GM19099 (cell line): ENCODE data around the gene YIPF3.
A peak's percentile ranks its signal among the peaks of the same experiment; 100 is the strongest.

Source experiments
- POLR2A ChIP-seq: IDR thresholded peaks from 3 replicates; pipeline ENCODE4 v1.6.1; 2011; ENCODE audit warnings: low read depth; ENCODE audit not compliant: insufficient read length; ENCODE audit errors: extremely low read depth

YIPF3 gene

DNA sequence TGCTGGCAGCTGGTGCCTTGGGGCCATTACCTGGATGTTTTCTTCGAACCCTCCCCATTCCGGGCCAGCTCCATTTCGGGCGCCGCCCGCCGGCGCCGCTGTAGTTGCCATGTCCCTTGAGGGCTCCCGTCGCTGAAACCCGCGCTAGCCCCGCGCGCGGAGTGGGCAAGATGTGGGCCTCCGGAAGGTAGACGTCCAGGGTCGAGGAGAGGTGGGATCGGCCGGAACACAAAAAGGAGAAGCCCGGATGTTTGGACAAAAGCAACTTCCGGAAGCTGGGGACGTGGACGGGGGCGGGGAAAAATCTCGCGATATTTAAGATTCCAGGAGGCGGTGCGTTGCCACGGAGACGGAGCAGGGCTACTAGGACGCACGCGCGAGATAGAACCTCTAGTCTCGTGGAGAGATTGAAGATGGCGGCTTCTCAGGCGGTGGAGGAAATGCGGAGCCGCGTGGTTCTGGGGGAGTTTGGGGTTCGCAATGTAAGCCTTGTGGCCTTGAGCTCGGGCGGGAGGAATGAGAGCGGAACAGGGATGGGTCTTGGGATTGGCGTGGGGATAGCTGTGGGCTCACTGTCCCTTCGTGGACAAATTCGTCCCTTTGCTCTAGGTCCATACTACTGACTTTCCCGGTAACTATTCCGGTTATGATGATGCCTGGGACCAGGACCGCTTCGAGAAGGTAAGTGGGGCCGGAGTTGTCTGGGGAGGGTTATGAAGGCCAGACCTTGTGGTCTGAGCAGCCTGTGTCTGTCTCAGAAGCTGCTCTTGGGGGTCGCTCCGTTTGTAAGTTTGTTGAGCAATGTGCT, at the start of gene YIPF3, which contains the start of gene POLR1C:
Gene YIPF3 (minus strand): TSS at position 230 of the 808 bp plus-strand sequence. CDS start 119 bp downstream, at position 111.
Gene POLR1C (plus strand): TSS at position 393 of the 808 bp plus-strand sequence. CDS start 21 bp downstream, at position 414.
- TF ChIP-seq POLR2A, result peak; percentile 91

DNA sequence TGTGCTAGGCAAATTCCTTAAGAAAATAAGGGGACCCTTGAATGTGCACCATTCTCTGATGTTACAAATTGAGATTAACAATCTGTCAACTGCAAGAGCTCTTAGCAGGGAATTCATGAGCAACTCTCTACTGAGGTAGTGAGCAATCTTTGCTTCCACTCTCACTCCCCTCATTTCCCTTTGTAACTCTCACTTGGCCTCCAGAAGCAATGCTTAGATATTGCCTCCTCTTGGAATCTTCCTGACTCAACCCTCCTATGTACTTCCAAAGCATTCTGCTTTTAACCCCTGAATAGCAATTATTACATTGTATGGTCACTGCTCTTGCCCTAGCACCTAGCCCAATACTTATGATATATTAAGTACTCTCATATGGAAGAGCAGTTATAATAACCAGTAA, 42.6 kb upstream of the YIPF3 start:
- TF ChIP-seq POLR2A, result no peak

DNA sequence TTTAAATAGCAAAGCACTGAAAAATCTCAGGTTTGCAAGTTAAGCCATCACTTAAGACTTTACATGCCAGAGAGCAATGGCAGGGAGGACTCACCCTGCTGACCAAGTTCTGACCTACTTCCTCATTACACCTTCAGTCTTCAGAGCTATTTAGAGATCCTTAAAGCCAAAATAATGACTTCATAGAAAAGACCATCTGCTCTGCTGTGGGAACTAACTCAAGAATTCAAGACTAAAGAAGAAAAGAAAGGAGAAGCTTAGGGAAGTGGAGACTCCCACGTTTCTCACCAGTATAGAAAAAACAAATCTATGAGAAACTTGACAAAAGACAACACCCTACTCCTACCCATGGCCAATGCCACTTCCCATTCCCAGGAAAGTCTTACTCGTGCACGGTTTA, 30.5 kb upstream of the YIPF3 start:
- no peak for TF ChIP-seq POLR2A

- TF ChIP-seq POLR2A, result no peak
Measured at GRCh38 chr6:43544461-43544860, 27.7 kb upstream of the YIPF3 start.

DNA sequence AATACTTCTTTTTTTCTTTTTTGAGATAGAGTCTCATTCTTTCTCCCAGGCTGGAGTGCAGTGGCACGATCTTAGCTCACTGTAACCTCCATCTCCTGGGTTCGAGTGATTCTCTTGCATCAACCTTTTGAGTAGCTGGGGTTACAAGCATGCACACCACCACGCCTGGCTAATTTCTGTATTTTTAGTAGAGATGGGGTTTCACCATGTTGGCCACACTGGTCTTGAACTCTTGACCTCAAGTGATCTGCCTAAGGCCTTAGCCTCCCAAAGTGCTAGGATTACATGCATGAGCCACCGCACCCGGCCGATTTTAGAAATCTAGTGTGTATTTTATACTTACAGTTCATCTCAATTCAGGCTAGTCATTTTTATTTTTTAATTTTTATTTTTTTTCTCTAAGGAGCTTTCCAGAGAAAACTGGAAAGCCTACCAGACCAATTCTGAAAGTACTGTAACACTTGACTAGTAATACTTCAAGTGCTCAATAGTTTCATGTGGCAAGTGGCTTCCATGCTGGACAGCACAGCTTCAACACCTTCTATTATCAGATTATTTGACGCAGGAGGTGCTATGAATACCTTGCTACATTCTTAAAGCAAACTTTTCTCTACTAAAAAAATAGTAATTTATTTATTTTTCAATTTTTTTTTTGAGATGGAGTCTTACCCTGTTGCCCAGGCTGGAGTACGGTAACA, 25.2 kb upstream of the YIPF3 start:
- TF ChIP-seq POLR2A, result no peak

GRCh38 chr6:43540507-43540906, 23.8 kb upstream of the YIPF3 start:
- TF ChIP-seq POLR2A, result no peak

- no peak for TF ChIP-seq POLR2A
Measured at GRCh38 chr6:43532201-43532600, 15.5 kb upstream of the YIPF3 start.

DNA sequence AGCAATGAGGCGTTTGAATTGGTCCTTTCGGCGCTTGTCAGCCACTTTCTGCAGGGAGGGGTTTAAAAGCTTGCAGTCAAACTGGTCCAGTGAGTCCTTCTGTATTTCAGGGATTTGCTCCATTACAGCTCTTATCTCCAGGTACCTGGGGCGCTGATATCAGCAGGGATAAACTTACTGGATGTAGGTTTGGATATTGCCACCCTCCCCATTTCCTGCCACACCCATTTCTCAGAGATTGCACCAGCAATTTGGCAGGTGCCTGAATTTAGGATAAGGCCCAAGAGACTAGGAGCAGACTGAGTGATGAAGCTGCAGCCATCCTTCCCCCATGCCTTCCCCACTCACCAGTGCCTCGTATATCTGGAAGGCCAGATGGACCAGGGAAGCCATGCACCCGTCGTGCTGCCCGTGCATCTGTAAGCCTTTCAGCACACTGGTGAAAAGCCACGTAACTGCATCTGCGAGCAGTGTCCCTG, 7.8 kb upstream of the YIPF3 start:
- TF ChIP-seq POLR2A, result peak; percentile 20

GRCh38 chr6:43523284-43523683, 6.6 kb upstream of the YIPF3 start:
- no peak for TF ChIP-seq POLR2A

DNA sequence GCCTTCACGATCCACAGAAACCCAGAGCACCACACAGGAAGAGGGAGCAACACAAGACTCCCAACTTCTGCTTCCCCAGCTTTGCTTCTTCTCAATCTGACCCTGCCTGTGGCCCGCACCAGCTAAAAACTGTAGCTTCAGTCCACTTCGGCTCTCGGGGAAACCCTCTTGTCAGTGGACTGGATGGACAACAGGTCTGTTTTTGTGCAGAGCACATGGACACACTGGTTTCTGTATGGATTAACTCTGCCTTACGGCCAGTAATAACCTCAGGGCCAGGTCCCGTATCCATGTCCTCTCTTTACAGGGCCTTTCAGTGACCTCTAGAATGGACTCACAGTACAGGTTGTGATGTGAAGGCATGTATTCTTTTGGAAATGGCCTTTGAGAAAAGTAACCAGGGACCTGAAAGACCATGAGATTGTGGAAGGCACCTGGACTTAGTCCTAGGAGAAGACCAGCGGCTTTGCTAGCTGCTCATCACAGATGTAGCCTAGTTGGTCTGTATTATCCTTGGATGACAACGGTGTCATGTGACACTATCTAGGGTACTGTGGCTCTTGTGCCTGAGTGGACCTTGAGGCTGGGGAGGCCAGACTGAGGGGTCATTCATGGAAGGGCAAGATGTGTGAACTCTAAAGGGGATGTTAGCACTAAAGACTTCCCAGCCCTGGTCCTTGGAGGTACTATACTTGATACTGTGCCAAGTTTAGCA, 6.0 kb upstream of the YIPF3 start:
- TF ChIP-seq POLR2A, result no peak

DNA sequence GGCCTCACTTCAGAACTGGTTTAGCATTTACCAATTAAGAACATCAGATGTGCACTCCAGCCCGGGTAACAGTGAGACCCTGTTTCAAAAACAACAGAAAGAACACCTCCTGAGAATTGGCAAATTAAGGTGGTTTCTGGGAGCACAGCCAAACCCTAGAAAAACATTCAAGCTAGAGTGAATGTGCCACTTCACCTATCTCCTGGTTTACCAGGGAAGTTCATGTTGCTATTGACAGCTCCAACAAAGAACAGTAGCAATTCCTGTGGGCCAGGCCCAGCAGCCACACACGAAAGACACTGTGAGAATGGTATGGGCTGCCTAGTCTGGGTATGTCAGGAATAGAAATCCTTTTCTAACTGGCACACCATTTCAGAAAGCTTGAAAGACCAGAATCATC, 5.1 kb upstream of the YIPF3 start:
- no peak for TF ChIP-seq POLR2A

DNA sequence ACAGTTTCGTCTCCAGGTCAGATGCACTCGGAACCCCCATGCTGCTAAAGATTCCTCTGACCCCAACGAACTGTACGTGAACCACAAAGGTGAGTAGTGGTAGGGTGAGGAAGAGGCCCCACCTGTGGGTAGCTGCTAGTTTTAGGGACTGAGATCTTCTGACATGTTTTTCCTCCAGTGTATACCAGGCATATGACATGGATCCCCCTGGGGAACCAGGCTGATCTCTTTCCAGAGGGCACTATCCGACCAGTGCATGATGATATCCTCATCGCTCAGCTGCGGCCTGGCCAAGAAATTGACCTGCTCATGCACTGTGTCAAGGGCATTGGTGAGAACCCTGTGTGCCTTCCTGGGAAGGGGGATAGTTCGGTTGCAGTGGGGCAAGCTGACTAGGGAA, 3.4 kb upstream of the YIPF3 start:
- TF ChIP-seq POLR2A, result no peak

GRCh38 chr6:43517505-43518357, 1.0 kb upstream of the YIPF3 start:
- no peak for TF ChIP-seq POLR2A

GRCh38 chr6:43516367-43516696, 394 bp downstream of the YIPF3 start:
- TF ChIP-seq POLR2A, result no peak

- no peak for TF ChIP-seq POLR2A
Measured at GRCh38 chr6:43515808-43516207, 918 bp downstream of the YIPF3 start.

- no peak for TF ChIP-seq POLR2A
Measured at GRCh38 chr6:43511824-43512415, 4.8 kb downstream of the YIPF3 start.
